GM18499 (cell line): Measurements from ENCODE around the gene TPI1.

Source experiments
- ATAC-seq: cut with Tn5 transposase; IDR thresholded peaks from one replicate; pipeline ENCODE4 v1.9.1; 2021; ENCODE audit warnings: moderate number of reproducible peaks; ENCODE audit not compliant: insufficient read depth, unreplicated experiment

TPI1 gene

GRCh38 chr12:6867413-6868210 is at the start of gene TPI1:
TPI1 (plus strand) TSS chr12:6867531; CDS start chr12:6867567, 36 bp downstream.
- ATAC-seq: no peak

GRCh38 chr12:6817662-6818157 is 49.6 kb upstream of the TPI1 start:
- no peak for ATAC-seq

GRCh38 chr12:6818222-6818621 is 49.1 kb upstream of the TPI1 start:
- no peak for ATAC-seq

GRCh38 chr12:6818645-6819044 is 48.7 kb upstream of the TPI1 start:
- ATAC-seq: no peak

GRCh38 chr12:6819106-6820030 is 48.0 kb upstream of the TPI1 start:
- no peak for ATAC-seq

GRCh38 chr12:6820166-6820565 is 47.2 kb upstream of the TPI1 start:
- no peak for ATAC-seq

GRCh38 chr12:6821591-6822425 is 45.5 kb upstream of the TPI1 start, which contains the start of gene GPR162:
GPR162 (plus strand) TSS chr12:6821821; CDS start chr12:6823899, 2,078 bp downstream.
- ATAC-seq: no peak

- ATAC-seq: no peak
Observed at GRCh38 chr12:6822426-6823135, 44.8 kb upstream of the TPI1 start.

GRCh38 chr12:6823182-6824084 is 43.9 kb upstream of the TPI1 start:
- no peak for ATAC-seq

- no peak for ATAC-seq
Observed at GRCh38 chr12:6824085-6824775, 43.1 kb upstream of the TPI1 start.

- no peak for ATAC-seq
Observed at GRCh38 chr12:6824901-6825381, 42.4 kb upstream of the TPI1 start.

GRCh38 chr12:6825398-6826124 is 41.8 kb upstream of the TPI1 start:
- ATAC-seq: no peak

GRCh38 chr12:6826125-6826733 is 41.1 kb upstream of the TPI1 start:
- no peak for ATAC-seq

- ATAC-seq: no peak
Observed at GRCh38 chr12:6826734-6827436, 40.4 kb upstream of the TPI1 start.

- no peak for ATAC-seq
Observed at GRCh38 chr12:6827437-6827911, 39.9 kb upstream of the TPI1 start.
